HG02884 (cell line): Measurements from ENCODE around the gene PCK2.
A peak's percentile ranks its signal among the peaks of the same experiment; 100 is the strongest.
"Not testable (repeated sequence)": the region's sequence is repeated elsewhere in the genome, so short reads cannot be mapped to it uniquely, and the experiment has no call there.

Experiments used
- ATAC-seq: cut with Tn5 transposase; IDR thresholded peaks from one replicate; pipeline ENCODE4 v1.9.1; 2021; ENCODE audit warnings: mild to moderate bottlenecking, moderate library complexity; ENCODE audit not compliant: unreplicated experiment

The PCK2 gene

GRCh38 chr14:24093901-24094840 is at the start of gene PCK2:
PCK2 (plus strand) TSS chr14:24094311; CDS start chr14:24094406, 95 bp downstream.
- ATAC-seq: peak; percentile 33

GRCh38 chr14:24049002-24049401 is 45.1 kb upstream of the PCK2 start:
- not testable (repeated sequence) for ATAC-seq

- ATAC-seq: not testable (repeated sequence)
Observed at GRCh38 chr14:24050753-24051152, 43.4 kb upstream of the PCK2 start.

GRCh38 chr14:24051176-24051788 is 42.8 kb upstream of the PCK2 start:
- ATAC-seq: no peak

GRCh38 chr14:24051789-24052655 is 42.1 kb upstream of the PCK2 start, which contains the start of gene CARMIL3:
CARMIL3 (plus strand) TSS chr14:24052009; CDS start chr14:24052154, 145 bp downstream.
- peak; percentile 61 for ATAC-seq

- no peak for ATAC-seq
Observed at GRCh38 chr14:24052656-24053547, 41.2 kb upstream of the PCK2 start.

GRCh38 chr14:24053548-24054323 is 40.4 kb upstream of the PCK2 start:
- no peak for ATAC-seq

- no peak for ATAC-seq
Observed at GRCh38 chr14:24054324-24054641, 39.8 kb upstream of the PCK2 start.

GRCh38 chr14:24054646-24055045 is 39.5 kb upstream of the PCK2 start:
- no peak for ATAC-seq

GRCh38 chr14:24055971-24056799 is 37.9 kb upstream of the PCK2 start:
- ATAC-seq: no peak

GRCh38 chr14:24056800-24057184 is 37.3 kb upstream of the PCK2 start:
- no peak for ATAC-seq

GRCh38 chr14:24057271-24057670 is 36.8 kb upstream of the PCK2 start:
- ATAC-seq: no peak

GRCh38 chr14:24057867-24058259 is 36.2 kb upstream of the PCK2 start:
- no peak for ATAC-seq

- ATAC-seq: no peak
Observed at GRCh38 chr14:24058260-24058950, 35.7 kb upstream of the PCK2 start.

- no peak for ATAC-seq
Observed at GRCh38 chr14:24058951-24059475, 35.1 kb upstream of the PCK2 start.

GRCh38 chr14:24059841-24060388 is 34.2 kb upstream of the PCK2 start:
- ATAC-seq: no peak

GRCh38 chr14:24060443-24060842 is 33.7 kb upstream of the PCK2 start:
- ATAC-seq: no peak
